Activated CD4-positive, alpha-beta T cell treated with anti-CD3 and anti-CD28 coated beads for 48 hours (primary cell): ENCODE measurements around the gene NCCRP1.
"Not testable (repeated sequence)": the region's sequence is repeated elsewhere in the genome, so short reads cannot be mapped to it uniquely, and the experiment has no call there.

ENCODE experiments used
- DNase-seq: peaks from one replicate; pipeline ENCODE4 v3.0.0-alpha.2; 2020

Gene NCCRP1

DNA sequence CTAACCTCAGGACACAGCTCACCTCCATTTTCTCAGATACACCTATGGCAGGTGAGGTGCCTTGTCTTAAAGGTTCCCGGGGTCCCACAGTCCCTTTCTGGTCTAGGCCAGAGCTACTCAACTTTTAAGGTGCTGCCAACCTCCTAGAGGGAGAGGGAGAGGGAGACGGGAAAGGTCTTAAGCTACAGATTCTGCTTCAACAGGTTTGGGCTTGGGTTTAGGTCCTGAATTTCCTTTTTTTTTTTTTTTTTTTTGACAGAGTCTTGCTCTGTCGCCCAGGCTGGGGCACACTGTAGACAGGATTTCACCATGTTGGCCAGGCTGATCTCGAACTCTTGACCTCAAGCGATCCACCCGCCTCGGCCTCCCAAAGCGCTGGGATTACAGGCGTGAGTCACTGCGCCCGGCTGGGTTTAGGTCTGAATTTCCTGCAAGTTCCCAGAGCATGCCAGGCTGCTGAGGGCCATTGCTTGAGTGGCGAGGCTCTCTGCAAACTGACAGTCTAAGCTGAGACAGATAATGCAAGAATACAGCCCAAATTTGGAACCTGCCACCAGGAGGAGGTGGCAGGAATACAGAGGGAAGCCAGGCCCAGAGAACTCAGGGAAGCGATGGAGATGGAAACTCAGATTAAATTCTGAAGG, 15.1 kb downstream of the NCCRP1 start:
- DNase-seq, result no peak

GRCh38 chr19:39212375-39212742, 15.6 kb downstream of the NCCRP1 start:
- DNase-seq, result peak; percentile 78

GRCh38 chr19:39215323-39215722, 18.6 kb downstream of the NCCRP1 start:
- DNase-seq, result not testable (repeated sequence)

GRCh38 chr19:39217094-39217493, 20.3 kb downstream of the NCCRP1 start:
- no peak for DNase-seq

- DNase-seq, result no peak
Measured at GRCh38 chr19:39218230-39219007, 21.7 kb downstream of the NCCRP1 start.

- not testable (repeated sequence) for DNase-seq
Measured at GRCh38 chr19:39219108-39219507, 22.3 kb downstream of the NCCRP1 start.

GRCh38 chr19:39223703-39224279, 27.0 kb downstream of the NCCRP1 start:
- DNase-seq, result peak; percentile 35

GRCh38 chr19:39224910-39225309, 28.1 kb downstream of the NCCRP1 start:
- DNase-seq, result no peak

DNA sequence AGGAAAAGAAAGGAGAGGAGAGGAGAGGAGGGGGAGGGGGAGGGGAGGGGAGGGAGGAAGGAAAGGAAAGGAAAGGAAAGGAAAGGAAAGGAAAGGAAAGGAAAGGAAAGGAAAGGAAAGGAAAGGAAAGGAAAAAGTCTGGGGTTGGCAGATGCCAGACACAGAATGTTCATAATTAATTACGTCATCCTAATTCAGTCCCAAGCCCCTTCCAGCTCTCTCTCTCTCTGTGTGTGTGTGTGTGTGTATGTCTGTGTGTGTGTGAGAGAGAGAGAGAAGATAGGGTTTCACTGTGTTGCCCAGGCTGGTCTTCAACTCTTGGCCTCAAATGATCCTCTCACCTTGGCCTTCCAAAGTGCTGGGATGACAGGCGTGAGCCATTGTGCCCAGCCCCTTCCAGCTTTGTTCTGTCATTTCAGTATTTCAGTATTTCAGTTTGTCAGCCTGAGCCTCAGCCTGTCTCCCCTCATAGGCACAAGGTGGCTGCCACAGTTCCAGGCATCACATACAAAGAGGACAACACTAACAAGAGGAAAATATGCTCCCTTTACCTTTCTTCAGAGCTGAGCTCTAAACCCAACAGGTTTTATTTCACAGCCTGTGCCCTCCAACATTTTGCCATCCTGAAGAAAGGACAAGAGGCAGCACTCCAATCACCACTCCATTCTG, 33.5 kb downstream of the NCCRP1 start:
- no peak for DNase-seq

DNA sequence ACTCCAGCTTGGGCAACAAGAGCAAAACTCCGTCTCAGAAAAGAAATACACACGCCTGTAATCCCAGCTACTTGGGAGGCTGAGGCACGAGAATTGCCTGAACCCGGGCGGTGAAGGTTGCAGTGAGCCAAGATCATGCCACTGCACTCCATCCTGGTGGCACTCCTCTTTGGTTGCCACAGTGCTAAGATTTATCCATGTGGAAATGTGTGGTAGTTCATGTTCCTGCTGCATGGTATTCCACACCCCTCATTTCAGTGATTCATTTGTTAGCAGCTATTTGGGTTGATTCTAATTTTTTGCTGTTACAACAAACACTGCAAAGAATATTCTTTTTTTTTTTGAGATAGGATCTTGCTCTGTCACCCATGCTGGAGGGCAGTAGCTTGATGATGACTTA, 35.9 kb downstream of the NCCRP1 start:
- DNase-seq, result no peak

DNA sequence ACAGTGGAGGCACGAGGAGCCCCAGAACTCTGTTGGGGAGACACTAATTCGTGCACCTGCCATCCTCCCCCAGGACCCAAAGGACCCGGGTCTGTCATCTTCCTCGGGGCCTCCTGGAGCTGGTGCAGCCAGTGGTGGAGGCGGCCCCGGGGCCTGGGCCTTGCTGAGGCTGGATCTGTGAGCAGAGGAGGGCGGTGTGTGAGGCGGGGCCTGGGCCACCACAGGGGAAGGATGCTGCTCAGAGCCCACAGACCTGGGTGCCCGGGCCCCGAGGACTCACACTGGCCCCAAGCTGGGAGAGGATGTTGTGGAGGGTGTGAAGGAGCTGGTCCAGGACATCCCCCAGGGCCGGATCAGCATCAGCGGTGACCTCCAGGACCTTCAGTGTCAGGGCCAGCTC, 39.8 kb downstream of the NCCRP1 start:
- DNase-seq, result peak; percentile 11

DNA sequence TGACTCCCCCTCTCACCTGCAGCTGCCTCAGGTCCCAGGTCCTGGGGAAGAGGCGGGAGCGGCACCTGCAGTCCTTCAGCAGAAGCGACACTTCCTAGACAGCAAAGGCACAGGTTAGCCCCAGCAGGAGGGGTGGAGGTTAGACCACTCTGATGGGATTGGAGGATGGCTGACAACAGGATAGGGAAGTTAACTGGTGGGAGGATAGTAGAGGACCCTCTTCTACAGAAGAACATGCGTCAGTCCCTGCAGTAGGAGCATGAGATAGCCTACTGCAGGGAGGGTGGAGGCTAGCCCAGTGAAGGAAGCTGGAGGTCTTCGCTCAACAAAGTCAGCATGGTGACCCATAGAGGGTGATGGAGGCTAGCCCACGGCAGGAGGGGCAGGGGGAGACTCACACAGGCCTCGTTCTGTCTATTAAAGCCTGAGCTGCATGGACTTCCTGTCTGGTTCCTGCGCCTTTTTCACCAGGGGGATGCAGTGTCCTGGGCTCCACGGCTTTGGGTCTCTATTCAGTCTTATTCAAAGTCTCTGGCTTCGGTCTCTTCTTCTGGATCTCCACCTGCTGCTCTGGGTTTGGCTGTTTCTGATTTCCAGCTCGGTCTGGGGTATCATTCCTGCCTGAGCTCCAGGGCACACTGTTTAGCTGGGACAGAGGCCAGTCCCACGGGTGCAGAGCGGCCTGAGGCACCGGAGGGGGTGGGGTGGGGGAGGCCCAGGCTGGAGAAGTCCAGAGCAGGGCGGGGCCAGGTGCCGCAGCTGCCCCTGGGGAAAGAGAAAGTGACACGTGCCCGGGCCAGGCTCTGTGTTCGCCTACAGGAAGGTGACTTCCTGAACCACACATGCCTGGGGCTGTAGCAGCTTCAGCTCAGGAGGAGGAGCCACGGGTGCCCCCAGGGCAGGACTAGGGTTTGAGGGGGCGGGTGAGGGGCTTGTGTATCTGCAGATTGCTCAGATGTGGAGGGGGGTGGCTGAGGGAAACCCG, 40.7 kb downstream of the NCCRP1 start:
- DNase-seq, result peak; percentile 64

DNA sequence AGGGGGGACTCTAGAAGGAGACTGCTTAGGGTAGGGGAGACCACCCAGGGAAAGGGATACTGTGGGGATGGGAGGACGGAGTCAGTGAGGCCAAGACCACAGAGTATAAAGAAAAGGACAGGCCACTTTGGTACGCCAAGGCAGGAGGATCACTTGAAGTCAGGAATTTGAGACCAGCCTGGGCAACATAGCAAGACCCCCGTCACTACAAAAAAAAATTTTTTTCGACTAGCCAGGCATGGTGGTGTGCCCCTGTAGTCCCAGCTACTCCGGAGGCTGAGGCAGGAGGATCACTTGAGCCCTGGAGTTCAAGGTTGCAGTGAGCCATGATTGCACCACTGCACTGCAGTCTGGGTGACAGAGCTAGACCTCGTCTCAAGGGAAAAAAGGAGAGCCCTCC, 41.4 kb downstream of the NCCRP1 start:
- no peak for DNase-seq

DNA sequence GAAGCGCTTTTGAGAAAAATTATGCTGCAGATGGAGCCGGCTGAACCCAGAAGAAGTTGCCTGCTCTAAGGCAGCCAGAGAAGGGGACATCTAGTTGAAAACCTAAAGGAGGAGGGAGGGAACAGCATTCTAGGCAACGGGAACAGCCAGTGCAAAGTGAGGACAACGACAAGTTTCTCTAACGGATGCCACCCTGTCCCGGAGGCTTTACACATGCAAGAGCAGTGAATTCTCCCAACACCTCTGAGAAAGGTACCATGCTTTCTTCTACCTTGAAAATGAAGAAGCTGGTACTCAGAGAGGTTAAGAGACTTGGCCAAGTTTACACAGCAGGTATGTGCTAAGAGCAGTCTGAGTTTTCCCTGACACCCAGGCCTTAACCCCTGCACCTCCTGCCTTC, 42.2 kb downstream of the NCCRP1 start:
- DNase-seq, result no peak

DNA sequence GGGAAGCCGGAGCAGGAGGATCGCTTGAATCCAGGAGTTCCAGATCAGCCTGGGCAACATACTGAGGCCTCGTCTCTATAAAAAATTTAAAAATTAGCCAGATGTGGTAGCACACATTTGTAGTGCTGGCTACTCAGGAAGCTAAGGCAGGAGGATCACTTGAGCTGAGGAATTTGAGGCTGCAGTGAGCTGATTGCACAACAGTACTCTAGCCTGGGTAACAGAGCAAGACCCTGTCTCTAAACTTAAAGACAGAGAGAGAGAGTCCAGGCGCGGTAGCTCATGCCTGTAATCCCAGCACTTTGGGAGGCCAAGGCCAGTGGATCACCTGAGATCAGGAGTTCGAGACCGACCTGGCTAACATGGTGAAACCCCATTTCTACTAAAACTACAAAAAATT, 43.7 kb downstream of the NCCRP1 start:
- DNase-seq, result no peak

- not testable (repeated sequence) for DNase-seq
Measured at GRCh38 chr19:39243741-39244140, 47.0 kb downstream of the NCCRP1 start.

DNA sequence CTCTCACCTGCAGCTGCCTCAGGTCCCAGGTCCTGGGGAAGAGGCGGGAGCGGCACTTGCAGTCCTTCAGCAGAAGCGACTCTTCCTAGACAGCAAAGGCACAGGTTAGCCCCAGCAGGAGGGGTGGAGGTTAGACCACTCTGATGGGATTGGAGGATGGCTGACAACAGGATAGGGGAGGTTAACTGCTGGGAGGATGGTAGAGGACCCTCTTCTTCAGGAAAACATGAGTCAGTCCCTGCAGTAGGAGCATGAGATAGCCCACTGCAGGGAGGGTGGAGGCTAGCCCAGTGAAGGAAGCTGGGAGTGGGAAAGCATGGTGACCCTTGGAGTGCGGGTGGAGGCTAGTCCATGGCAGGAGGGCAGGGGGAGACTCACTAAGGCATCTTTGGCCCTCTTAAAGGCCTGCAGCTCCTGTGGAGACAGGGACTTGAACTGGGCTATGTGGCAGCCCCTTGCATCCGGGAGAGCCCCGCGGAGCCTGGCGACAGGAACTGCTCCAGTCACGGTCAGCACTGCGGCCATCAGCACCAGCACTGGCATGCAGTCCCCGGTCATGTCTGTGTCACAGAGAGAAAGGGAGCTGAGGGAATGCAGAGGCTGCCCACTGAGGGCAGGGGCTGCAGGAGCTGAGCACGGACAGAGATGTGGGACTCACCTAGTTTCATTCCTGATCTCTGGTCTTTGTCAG, 47.8 kb downstream of the NCCRP1 start, which contains the start of gene IFNL3:
IFNL3 (minus strand) TSS at position 597 of the 691 bp plus-strand sequence; CDS start at position 558, 39 bp downstream.
- DNase-seq, result not testable (repeated sequence)

GRCh38 chr19:39245166-39245565, 48.4 kb downstream of the NCCRP1 start:
- DNase-seq, result not testable (repeated sequence)

GRCh38 chr19:39246951-39247669, 50.3 kb downstream of the NCCRP1 start:
- peak; percentile 67 for DNase-seq

GRCh38 chr19:39247701-39248664, 51.2 kb downstream of the NCCRP1 start:
- peak; percentile 15 for DNase-seq
